ENCODE measurements around the gene ACSS1.

ACSS1 gene

GRCh38 chr20:25046181-25046641, 11.7 kb downstream of the ACSS1 start:
- DNase-seq = no peak

- no peak for DNase-seq
Observed at GRCh38 chr20:25045343-25045712, 12.6 kb downstream of the ACSS1 start.

GRCh38 chr20:25044660-25045342, 13.1 kb downstream of the ACSS1 start:
- no peak for DNase-seq

GRCh38 chr20:25044261-25044560, 13.7 kb downstream of the ACSS1 start:
- no peak for DNase-seq

- DNase-seq = no peak
Observed at GRCh38 chr20:25043499-25044260, 14.3 kb downstream of the ACSS1 start.

- DNase-seq = no peak
Observed at GRCh38 chr20:25042531-25043498, 15.1 kb downstream of the ACSS1 start.

GRCh38 chr20:25041813-25042530, 16.0 kb downstream of the ACSS1 start:
- no peak for DNase-seq

- DNase-seq = peak; percentile 60
Observed at GRCh38 chr20:25040438-25040831, 17.5 kb downstream of the ACSS1 start.

GRCh38 chr20:25039697-25040437, 18.1 kb downstream of the ACSS1 start:
- DNase-seq = peak; percentile 74

- DNase-seq = no peak
Observed at GRCh38 chr20:25038591-25039015, 19.3 kb downstream of the ACSS1 start.

GRCh38 chr20:25038103-25038410, 19.9 kb downstream of the ACSS1 start:
- DNase-seq = no peak

- DNase-seq = peak; percentile 60
Observed at GRCh38 chr20:25037288-25038102, 20.4 kb downstream of the ACSS1 start.

- DNase-seq = no peak
Observed at GRCh38 chr20:25036331-25036936, 21.5 kb downstream of the ACSS1 start.

- DNase-seq = no peak
Observed at GRCh38 chr20:25035921-25036320, 22.0 kb downstream of the ACSS1 start.

- peak; percentile 59 for DNase-seq
Observed at GRCh38 chr20:25033924-25034300, 24.0 kb downstream of the ACSS1 start.

- DNase-seq = peak; percentile 82
Observed at GRCh38 chr20:25033265-25033923, 24.5 kb downstream of the ACSS1 start.

GRCh38 chr20:25032478-25033264, 25.3 kb downstream of the ACSS1 start:
- peak; percentile 37 for DNase-seq

GRCh38 chr20:25032065-25032477, 25.9 kb downstream of the ACSS1 start:
- no peak for DNase-seq

- DNase-seq = no peak
Observed at GRCh38 chr20:25031241-25031640, 26.7 kb downstream of the ACSS1 start.

Measured in DMS79 treated with DMSO at 0.1 percent for 48 hours (cell line).